PC-9 (cell line): ENCODE measurements around the gene MCM8. TPM values are rescaled to one million over a fixed set of nuclear protein-coding genes. Genes with fewer than 3 reads are reported as not detected.

ENCODE experiments used
- BruUV-seq: library from RNA; stranded (reverse); fragments of 400-500 nt; replicated peaks from 2 replicates; lab custom pipeline; 2021; lab: Mats Ljungman, UMichigan
- CTCF ChIA-PET: fragments of 300-600 bp; sonication (Branson Sonifier 250); formaldehyde crosslinking; loops from one replicate; lab custom pipeline; 2022; ENCODE audit warnings: antibody characterized with exemption; lab: Charles Lee
- POLR2A ChIA-PET: fragments of 300-600 bp; sonication (Branson Sonifier 250); formaldehyde crosslinking; loops from one replicate; lab custom pipeline; 2022; ENCODE audit warnings: antibody characterized with exemption; ENCODE audit not compliant: unreplicated experiment; lab: Charles Lee
- DNase-seq, 2 experiments: peaks; one replicate each; pipeline versions ENCODE4 v3.0.0 to v3.0.0-alpha.2; 2015 to 2022; ENCODE audit warnings: mixed read lengths in 1 of 2
- H2AFZ ChIP-seq: fragments of 200-600 bp; sonication (generic); 2 replicates; pipeline ENCODE4 v1.8.1; 2017; ENCODE audit warnings: antibody characterized with exemption
- H3F3A ChIP-seq: fragments of 200-600 bp; sonication (generic); 2 replicates; pipeline ENCODE4 v1.8.1; 2017; ENCODE audit warnings: antibody characterized with exemption, mild to moderate bottlenecking, low read depth; ENCODE audit not compliant: insufficient read depth
- H3K27ac ChIP-seq: fragments of 200-600 bp; sonication (generic); 2 replicates; pipeline ENCODE4 v1.6.1; 2016; ENCODE audit warnings: mixed run types
- H3K27me3 ChIP-seq: fragments of 200-600 bp; sonication (generic); 2 replicates; pipeline ENCODE4 v1.6.1; 2016; ENCODE audit warnings: low read depth, mixed run types; ENCODE audit not compliant: insufficient read depth
- H3K36me3 ChIP-seq: fragments of 200-600 bp; sonication (generic); 2 replicates; pipeline ENCODE4 v1.6.1; 2016; ENCODE audit warnings: low read depth, mixed run types
- H3K4me1 ChIP-seq: fragments of 200-600 bp; sonication (generic); replicated peaks from 2 replicates; pipeline ENCODE4 v1.6.1; 2016; ENCODE audit warnings: mixed run types; ENCODE audit not compliant: insufficient read depth
- H3K4me2 ChIP-seq: fragments of 200-600 bp; sonication (generic); 2 replicates; pipeline ENCODE4 v1.6.1; 2017; ENCODE audit warnings: mixed run types
- H3K4me3 ChIP-seq: fragments of 200-600 bp; sonication (generic); 2 replicates; pipeline ENCODE4 v1.6.1; 2016; ENCODE audit warnings: mixed run types
- H3K79me2 ChIP-seq: fragments of 200-600 bp; sonication (generic); 2 replicates; pipeline ENCODE4 v1.6.1; 2017; ENCODE audit warnings: low read depth, mixed run types
- H3K9me2 ChIP-seq: fragments of 200-600 bp; sonication (generic); 2 replicates; pipeline ENCODE4 v1.8.1; 2017; ENCODE audit warnings: mild to moderate bottlenecking; ENCODE audit not compliant: insufficient read depth
- H3K9me3 ChIP-seq: fragments of 200-600 bp; sonication (generic); 2 replicates; pipeline ENCODE4 v1.8.1; 2016; ENCODE audit warnings: low read depth; ENCODE audit not compliant: insufficient read depth
- H4K20me1 ChIP-seq: fragments of 200-600 bp; sonication (generic); 2 replicates; pipeline ENCODE4 v1.8.1; 2017; ENCODE audit not compliant: insufficient read depth
- EZH2 ChIP-seq: fragments of 200-600 bp; sonication (generic); IDR thresholded peaks from 2 replicates; pipeline ENCODE4 v1.8.0; 2017; ENCODE audit warnings: antibody characterized with exemption, low read depth
- intact Hi-C: fragments of 100-400 bp; cut with micrococcal nuclease; formaldehyde crosslinking; loops from one replicate; pipeline ENCODE4 v1.10.0; 2022; ENCODE audit not compliant: unreplicated experiment
- total RNA-seq: library from RNA; stranded (reverse); gene quantifications from 2 replicates; pipeline ENCODE4 v1.2.3, GENCODE V29; 2021
- TF ChIP-seq, protein P1 (sequence below): fragments of 200-600 bp; sonication (generic); conservative IDR thresholded peaks from 2 replicates; pipeline ENCODE4 v1.6.1; 2017; ENCODE audit warnings: mixed run types, antibody characterized with exemption, mild to moderate bottlenecking, moderate library complexity

Gene MCM8
- total RNA-seq, 1 experiment from 2014 or later = 22.4 TPM

DNA sequence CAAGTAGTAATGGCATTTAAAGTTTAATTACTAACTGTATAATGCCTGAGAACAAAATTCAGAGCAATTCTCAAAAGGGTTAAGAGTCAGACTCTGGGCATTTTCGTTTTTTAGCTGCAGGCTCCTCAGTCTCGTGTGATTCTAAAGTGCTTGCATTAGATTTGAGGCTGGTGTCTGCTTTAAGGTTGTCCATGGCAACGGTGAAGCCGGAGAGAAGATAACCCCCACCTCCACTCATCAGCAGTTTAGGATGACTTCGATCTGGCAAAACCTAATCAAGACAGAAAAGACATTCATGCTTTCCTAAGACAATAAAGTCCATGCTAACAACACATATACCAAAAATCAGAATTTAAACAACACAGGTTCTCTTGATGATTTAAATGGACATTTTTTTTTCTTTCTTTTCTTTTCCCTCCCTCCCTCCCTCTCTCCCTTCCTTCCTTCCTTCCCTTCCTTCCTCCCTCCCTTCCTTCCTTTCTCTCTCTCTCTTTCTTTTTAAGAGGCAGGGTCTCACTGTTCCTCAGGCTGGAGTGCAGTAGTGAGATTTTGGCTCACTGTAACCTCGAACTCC is 11.9 kb upstream of the MCM8 start:
- no peak for DNase-seq
- no peak for TF ChIP-seq EZH2
- TF ChIP-seq, protein P1, sequence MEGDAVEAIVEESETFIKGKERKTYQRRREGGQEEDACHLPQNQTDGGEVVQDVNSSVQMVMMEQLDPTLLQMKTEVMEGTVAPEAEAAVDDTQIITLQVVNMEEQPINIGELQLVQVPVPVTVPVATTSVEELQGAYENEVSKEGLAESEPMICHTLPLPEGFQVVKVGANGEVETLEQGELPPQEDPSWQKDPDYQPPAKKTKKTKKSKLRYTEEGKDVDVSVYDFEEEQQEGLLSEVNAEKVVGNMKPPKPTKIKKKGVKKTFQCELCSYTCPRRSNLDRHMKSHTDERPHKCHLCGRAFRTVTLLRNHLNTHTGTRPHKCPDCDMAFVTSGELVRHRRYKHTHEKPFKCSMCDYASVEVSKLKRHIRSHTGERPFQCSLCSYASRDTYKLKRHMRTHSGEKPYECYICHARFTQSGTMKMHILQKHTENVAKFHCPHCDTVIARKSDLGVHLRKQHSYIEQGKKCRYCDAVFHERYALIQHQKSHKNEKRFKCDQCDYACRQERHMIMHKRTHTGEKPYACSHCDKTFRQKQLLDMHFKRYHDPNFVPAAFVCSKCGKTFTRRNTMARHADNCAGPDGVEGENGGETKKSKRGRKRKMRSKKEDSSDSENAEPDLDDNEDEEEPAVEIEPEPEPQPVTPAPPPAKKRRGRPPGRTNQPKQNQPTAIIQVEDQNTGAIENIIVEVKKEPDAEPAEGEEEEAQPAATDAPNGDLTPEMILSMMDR = no peak
- Histone ChIP-seq H3K4me2 (no peak overlapping the region), H2AFZ (no peak overlapping the region), H3K27me3 (no peaks in the 10 kb centered on the region), H3K36me3 (peaks cover 25% of the 10 kb centered on the region), H3K27ac (no peak overlapping the region), H3K79me2 (no peaks in the 10 kb centered on the region), H3K4me1 (no peaks in the 10 kb centered on the region), H3F3A (peaks cover 5% of the 10 kb centered on the region; the same call in 1 of the 2 replicates), H4K20me1 (0 out of 2 replicates have a peak, but pooled peaks cover 4% of the 10 kb centered on the region), H3K9me3 (no peaks in the 10 kb centered on the region), H3K9me2 (no peaks in the 10 kb centered on the region), H3K4me3 (no peak overlapping the region)
- BruUV-seq = no TSS peak
- intact Hi-C loops = loop anchor here (10.0 kb wide), 1 partner anchor 384 kb away; no protein-coding TSS in a partner anchor
- CTCF ChIA-PET = no interaction called here
- POLR2A ChIA-PET = no interaction called here

DNA sequence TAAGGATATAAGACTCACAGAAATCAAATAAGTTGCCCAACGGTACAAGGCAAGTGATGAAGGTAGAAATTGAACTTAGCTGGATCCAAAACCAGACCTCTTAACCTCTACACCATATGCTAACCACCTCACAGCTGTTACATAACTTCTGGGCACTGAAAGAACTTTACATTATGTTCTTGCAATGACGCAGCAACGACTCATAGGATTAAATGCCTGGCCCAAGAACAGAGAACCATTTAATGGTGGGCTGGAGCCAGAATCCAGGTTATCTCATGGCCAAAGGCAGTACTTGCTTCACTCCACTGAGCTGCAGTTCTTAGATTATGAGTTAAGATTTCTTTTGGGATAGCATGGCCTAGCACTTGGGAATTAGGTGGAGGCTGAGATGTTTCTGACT is 4.5 kb upstream of the MCM8 start:
- TF ChIP-seq EZH2 = no peak
- TF ChIP-seq, protein P1 = no peak
- peaks cover 11% of the 10 kb centered on the region; the same call in 1 of the 2 replicates for H3F3A ChIP-seq
- no peak overlapping the region for H3K4me2 ChIP-seq
- peaks cover 45% of the 10 kb centered on the region for H3K36me3 ChIP-seq
- H3K4me1 ChIP-seq = peaks cover 15% of the 10 kb centered on the region
- BruUV-seq = no TSS peak
- ChIA-PET POLR2A (no interaction called here), CTCF (no interaction called here)
- peaks cover 32% of the 10 kb centered on the region for H3K79me2 ChIP-seq
- H3K9me2 ChIP-seq = no peaks in the 10 kb centered on the region; the same call in 1 of the 2 replicates
- H2AFZ ChIP-seq = no peak overlapping the region
- peak in 1 of 2 experiments; percentile 55 for DNase-seq
- intact Hi-C loops = no loop called here
- H3K27me3 ChIP-seq = no peaks in the 10 kb centered on the region
- peaks cover 4% of the 10 kb centered on the region; the same call in 1 of the 2 replicates for H4K20me1 ChIP-seq
- H3K9me3 ChIP-seq = no peaks in the 10 kb centered on the region
- no peak overlapping the region for H3K4me3 ChIP-seq
- no peak overlapping the region for H3K27ac ChIP-seq

DNA sequence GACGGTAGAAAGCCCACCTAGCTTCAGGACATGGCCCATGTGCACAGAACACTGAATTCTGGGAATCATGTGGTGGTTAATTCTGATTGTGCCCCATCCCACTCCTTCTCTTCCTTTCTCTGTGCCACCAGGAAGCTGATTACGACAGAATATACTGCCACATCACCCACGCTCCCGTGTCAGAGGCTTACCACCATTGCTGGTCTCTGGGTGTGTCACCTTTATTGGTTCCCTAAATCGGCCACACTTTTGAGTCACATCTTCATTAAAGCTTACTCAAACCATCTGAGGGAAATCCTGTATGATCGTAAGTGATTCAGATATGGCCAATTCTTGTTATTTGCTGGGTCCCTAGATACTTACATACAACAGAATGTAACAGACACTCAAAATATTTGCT is 3.2 kb upstream of the MCM8 start:
- intact Hi-C loops = no loop called here

More for the DNA sequence above, 3.2 kb upstream of the MCM8 start:
- Histone ChIP-seq H2AFZ (no peak overlapping the region), H3F3A (peaks cover 13% of the 10 kb centered on the region; the same call in 1 of the 2 replicates), H4K20me1 (no peaks in the 10 kb centered on the region; the same call in 1 of the 2 replicates), H3K9me2 (no peaks in the 10 kb centered on the region; the same call in 1 of the 2 replicates), H3K36me3 (peaks cover 36% of the 10 kb centered on the region), H3K27ac (no peak overlapping the region), H3K4me2 (no peak overlapping the region), H3K27me3 (no peaks in the 10 kb centered on the region), H3K4me1 (peaks cover 26% of the 10 kb centered on the region), H3K79me2 (peaks cover 45% of the 10 kb centered on the region), H3K4me3 (no peak overlapping the region), H3K9me3 (no peaks in the 10 kb centered on the region)
- TF ChIP-seq, protein P1 = no peak
- no peak for TF ChIP-seq EZH2
- BruUV-seq = no TSS peak
- ChIA-PET CTCF (interaction anchor here (1.0 kb wide), 1 partner anchor 416 kb away, joined by 3 read pairs; no protein-coding TSS in a partner anchor), POLR2A (no interaction called here)
- no peak for DNase-seq
